Measurements from ENCODE around the gene CHCHD10. TPM values are rescaled to one million over a fixed set of nuclear protein-coding genes. Genes with fewer than 3 reads are reported as not detected.

CHCHD10 gene
- total RNA-seq, 1 experiment from 2014 or later, result 198 TPM

- peaks cover 74% of the 10 kb centered on the region for H3K36me3 Mint-ChIP-seq
- DNase-seq (ENCODE audit: low spot score), result no peak
- ChIA-PET POLR2A (no interaction called here), CTCF (no interaction called here)
- no peak overlapping the region for H3K4me3 Mint-ChIP-seq
- H3K4me1 Mint-ChIP-seq, result peaks cover 6% of the 10 kb centered on the region; the same call in 1 of the 2 replicates
- ATAC-seq, result no peak
- no peak for TF ChIP-seq ZNF416 (CRISPR knock-in tag; IDR thresholded peaks at IDR 0.05)
- no peak for TF ChIP-seq ZBTB21 (CRISPR knock-in tag; IDR thresholded peaks at IDR 0.05; ENCODE audit: borderline replicate concordance)
- TF ChIP-seq PREB (CRISPR knock-in tag; IDR thresholded peaks at IDR 0.05; ENCODE audit: borderline replicate concordance), result no peak
- no peak for TF ChIP-seq GABPB1 (CRISPR knock-in tag; IDR thresholded peaks at IDR 0.05)
- no peak for TF ChIP-seq STAT6 (CRISPR knock-in tag; conservative IDR thresholded peaks at IDR 0.05; ENCODE audit: low read depth)
- TF ChIP-seq ETV6 (CRISPR knock-in tag; IDR thresholded peaks at IDR 0.05), result no peak
- TF ChIP-seq ARID4B (CRISPR knock-in tag; IDR thresholded peaks at IDR 0.05; ENCODE audit: borderline replicate concordance), result no peak
- TF ChIP-seq KAT7 (CRISPR knock-in tag; IDR thresholded peaks at IDR 0.05; ENCODE audit: borderline replicate concordance), result no peak
- no peak for TF ChIP-seq JUN (CRISPR knock-in tag; IDR thresholded peaks at IDR 0.05)
- TF ChIP-seq OVOL2 (CRISPR knock-in tag; IDR thresholded peaks at IDR 0.05; ENCODE audit: borderline replicate concordance), result no peak
- no peaks in the 10 kb centered on the region for H3K27me3 Mint-ChIP-seq (ENCODE audit: low read depth)
- H3K27ac Mint-ChIP-seq, result 0 out of 2 replicates have a peak overlapping the region, but pooled peaks have one; percentile 26
- H3K9me3 Mint-ChIP-seq, result peaks cover 7% of the 10 kb centered on the region; the same call in 1 of the 2 replicates
Measured at GRCh38 chr22:23800297-23801237, 32.8 kb upstream of the CHCHD10 start.

- Mint-ChIP-seq H3K27me3 (ENCODE audit: low read depth) (no peaks in the 10 kb centered on the region), H3K4me3 (no peak overlapping the region), H3K27ac (no peak overlapping the region), H3K36me3 (peaks cover 74% of the 10 kb centered on the region), H3K9me3 (peaks cover 7% of the 10 kb centered on the region; the same call in 1 of the 2 replicates), H3K4me1 (no peaks in the 10 kb centered on the region)
- POLR2A ChIA-PET, result no interaction called here
- ATAC-seq, result no peak
- no peak for DNase-seq (ENCODE audit: low spot score)
- CTCF ChIA-PET, result no interaction called here
- TF ChIP-seq ZBTB43 (CRISPR knock-in tag; IDR thresholded peaks at IDR 0.05) (no peak), ESRRA (CRISPR knock-in tag; IDR thresholded peaks at IDR 0.05; ENCODE audit: borderline replicate concordance) (no peak), JAZF1 (CRISPR knock-in tag; IDR thresholded peaks at IDR 0.05) (no peak), PRRX2 (CRISPR knock-in tag; IDR thresholded peaks at IDR 0.05) (no peak), IRF1 (CRISPR knock-in tag; IDR thresholded peaks at IDR 0.05) (no peak), ARID4B (CRISPR knock-in tag; IDR thresholded peaks at IDR 0.05; ENCODE audit: borderline replicate concordance) (no peak), ZNF138 (CRISPR knock-in tag; conservative IDR thresholded peaks at IDR 0.05) (no peak), CDX4 (CRISPR knock-in tag; IDR thresholded peaks at IDR 0.05; ENCODE audit: borderline replicate concordance) (no peak)
Measured at GRCh38 chr22:23796461-23796860, 28.7 kb upstream of the CHCHD10 start.
